ENCODE measurements around the gene DERL3. TPM values are rescaled to one million over a fixed set of nuclear protein-coding genes. Genes with fewer than 3 reads are reported as not detected.

Gene DERL3
- total and polyA plus RNA-seq, 2 of the 13 experiments (the other 11 are each of a cell fraction or from before 2014, with no cell fraction given), result not detected

- no peak overlapping the region for H3K4me2 ChIP-seq (ENCODE audit: low read depth, low read length)
- no peak overlapping the region for H3K4me3 ChIP-seq (replicated peaks in 1 of 3; ENCODE audit: insufficient read depth in 1 of 3, low read depth in 2 of 3, low read length in 3 of 3)
- no peak overlapping the region for H2AFZ ChIP-seq (ENCODE audit: low read length)
- H3K9ac ChIP-seq (ENCODE audit: insufficient read depth, low read depth, low read length), result no peak overlapping the region
- H3K27ac ChIP-seq (ENCODE audit: extremely low read length, insufficient read depth, low read length), result no peak overlapping the region
- ChIA-PET CTCF (ENCODE audit: low intra/inter-chr PET ratio, low total read pairs) (no interaction called here), POLR2A (interaction anchor here (0.6 kb wide), 1 partner anchor 15 kb away, joined by 3 read pairs; no protein-coding TSS in a partner anchor)
- H3K36me3 ChIP-seq (replicated peaks in 1 of 2; ENCODE audit: control insufficient read depth in 1 of 2, insufficient read depth in 2 of 2, low read length in 2 of 2), result no peaks in the 10 kb centered on the region
- in situ Hi-C loops (cut with HindIII; ENCODE audit: extremely low pct_ligation_motif_present, low pct_unique_long_range_greater_than_20kb), result loop anchor here (25.0 kb wide), 1 partner anchor 230 kb away; no protein-coding TSS in a partner anchor
- H3K9me3 ChIP-seq (ENCODE audit: low read length), result no peaks in the 10 kb centered on the region
- no peaks in the 10 kb centered on the region for H4K20me1 ChIP-seq (ENCODE audit: insufficient read depth, low read length)
- ATAC-seq (no peak; the same call in 2 of the 3 replicates), DNase-seq (ENCODE audit: low spot score) (no peak), FAIRE-seq (no peak)
- TF ChIP-seq TOPORS (CRISPR knock-in tag; IDR thresholded peaks at IDR 0.05), result no peak
- TF ChIP-seq ZNF614 (CRISPR knock-in tag; IDR thresholded peaks at IDR 0.05; ENCODE audit: borderline replicate concordance), result no peak
- no peak for TF ChIP-seq HNF4G (IDR thresholded peaks at IDR 0.05; ENCODE audit: borderline replicate concordance, low read depth, low read length)
- TF ChIP-seq HNF4G (CRISPR knock-in tag; IDR thresholded peaks at IDR 0.05; ENCODE audit: borderline replicate concordance, low read depth), result no peak
- TF ChIP-seq ZBTB39 (CRISPR knock-in tag; IDR thresholded peaks at IDR 0.05), result no peak
- TF ChIP-seq ZNF672 (CRISPR knock-in tag; IDR thresholded peaks at IDR 0.05), result no peak
- H3K79me2 ChIP-seq (ENCODE audit: insufficient read depth, low read length), result no peaks in the 10 kb centered on the region
- intact Hi-C loops (cut with micrococcal nuclease; ENCODE audit: unreplicated experiment), result no loop called here
- WGBS (ENCODE audit: low lambda C conversion rate), result 55% methylated on average over 8 of the region's 20 CpGs
- H3K27me3 ChIP-seq (ENCODE audit: control insufficient read depth in 1 of 2, insufficient read depth in 2 of 2, low read length in 2 of 2), result peaks cover 0 to 13% of the 10 kb centered on the region in 2 experiments; a peak in 2 of 5 replicates
- H3K4me1 ChIP-seq (ENCODE audit: insufficient read depth, low read length), result peaks cover 27% of the 10 kb centered on the region
- BruUV-seq (replicated peaks), result no TSS peak
Measured at GRCh38 chr22:23841736-23842445, 3.1 kb upstream of the DERL3 start.
